Smooth muscle cell (in vitro differentiated cells): ENCODE results near the gene THUMPD1. TPM values are rescaled to one million over a fixed set of nuclear protein-coding genes. Genes with fewer than 3 reads are reported as not detected.
"Not testable (repeated sequence)": the region's sequence is repeated elsewhere in the genome, so short reads cannot be mapped to it uniquely, and the experiment has no call there.

Experiments used
- DNase-seq: peaks from one replicate; lab custom pipeline; 2025; ENCODE audit not compliant: unreplicated experiment; lab: John Stamatoyannopoulos, UW
- H2AFZ ChIP-seq: fragments of 200-600 bp; sonication (generic); 2 replicates; pipeline ENCODE4 v1.6.0; 2016; ENCODE audit warnings: antibody characterized with exemption, low read depth, mild to moderate bottlenecking
- H3F3A ChIP-seq: fragments of 200-600 bp; sonication (generic); 2 replicates; pipeline ENCODE4 v1.6.0; 2017; ENCODE audit warnings: antibody characterized with exemption, low read depth
- H3K27ac ChIP-seq: fragments of 200-600 bp; sonication (generic); 2 replicates; pipeline ENCODE4 v1.5.1; 2016; ENCODE audit warnings: low read depth, mild to moderate bottlenecking
- H3K27me3 ChIP-seq: fragments of 200-600 bp; sonication (generic); 2 replicates; pipeline ENCODE4 v1.6.1; 2016; ENCODE audit warnings: low read depth, mild to moderate bottlenecking
- H3K36me3 ChIP-seq: fragments of 200-600 bp; sonication (generic); 2 replicates; pipeline ENCODE4 v1.5.1; 2016; ENCODE audit warnings: low read depth
- H3K4me1 ChIP-seq: fragments of 200-600 bp; sonication (generic); 2 replicates; pipeline ENCODE4 v1.5.1; 2016; ENCODE audit warnings: low read depth
- H3K4me2 ChIP-seq: fragments of 200-600 bp; sonication (generic); 2 replicates; pipeline ENCODE4 v1.6.0; 2016; ENCODE audit warnings: mild to moderate bottlenecking
- H3K4me3 ChIP-seq: fragments of 200-600 bp; sonication (generic); 2 replicates; pipeline ENCODE4 v1.5.1; 2016; ENCODE audit warnings: mild to moderate bottlenecking
- H3K79me2 ChIP-seq: fragments of 200-600 bp; sonication (generic); 2 replicates; pipeline ENCODE4 v1.6.0; 2016; ENCODE audit warnings: low read depth, mild to moderate bottlenecking
- H3K9ac ChIP-seq: fragments of 200-600 bp; sonication (generic); 2 replicates; pipeline ENCODE4 v1.6.0; 2016; ENCODE audit warnings: low read depth
- H3K9me3 ChIP-seq: fragments of 200-600 bp; sonication (generic); replicated peaks from 2 replicates; pipeline ENCODE4 v1.5.1; 2016; ENCODE audit warnings: low read depth
- H4K20me1 ChIP-seq: fragments of 200-600 bp; sonication (generic); 2 replicates; pipeline ENCODE4 v1.6.0; 2016; ENCODE audit warnings: low read depth
- WGBS: methylation state at CpG from one replicate; pipeline ENCODE4 v1.1.7; 2016; ENCODE audit warnings: low lambda C conversion rate; 5-methylcytosine and 5-hydroxymethylcytosine counted together
- polyA plus RNA-seq: library from polyadenylated mRNA; unstranded; fragments of >200 nt; fragmentation: Nextera tagmentation; extraction: Ambion mirVana; gene quantifications from 2 replicates; pipeline ENCODE4 v1.2.1, GENCODE V29; 2016
- total RNA-seq: library from RNA; depleted of rRNA; stranded (reverse); fragments of >200 nt; gene quantifications from 2 replicates; pipeline ENCODE4 v1.2.3, GENCODE V29; 2014
- TF ChIP-seq, protein P1 (sequence below): fragments of 200-600 bp; sonication (generic); IDR thresholded peaks from 2 replicates; pipeline ENCODE4 v1.5.1; 2017; ENCODE audit warnings: borderline replicate concordance, mild to moderate bottlenecking, antibody characterized with exemption; ENCODE audit not compliant: insufficient read depth, poor library complexity, severe bottlenecking

THUMPD1 gene
- total and polyA plus RNA-seq, 2 experiments from 2014 or later: 30.8 to 62.5 TPM

DNA sequence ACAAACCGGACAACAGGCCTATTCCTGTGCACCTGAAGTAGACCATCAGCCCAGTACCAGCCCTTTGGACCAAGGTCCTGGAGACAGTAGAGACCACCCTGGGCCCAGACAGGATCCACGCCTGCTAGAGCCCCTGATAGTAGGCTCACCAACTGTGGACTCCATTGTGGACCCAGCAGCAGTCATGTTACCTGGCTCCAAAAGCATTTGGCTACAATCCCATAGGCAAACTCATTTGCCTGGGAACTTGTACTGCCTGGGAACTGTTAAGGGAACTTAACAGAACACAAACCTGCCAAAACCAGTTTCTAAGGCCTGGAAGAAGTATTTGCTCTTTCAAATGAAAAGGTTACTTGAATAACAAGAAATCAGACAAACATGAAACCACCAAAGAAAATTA, 34.2 kb downstream of the THUMPD1 start:
- TF ChIP-seq, protein P1, sequence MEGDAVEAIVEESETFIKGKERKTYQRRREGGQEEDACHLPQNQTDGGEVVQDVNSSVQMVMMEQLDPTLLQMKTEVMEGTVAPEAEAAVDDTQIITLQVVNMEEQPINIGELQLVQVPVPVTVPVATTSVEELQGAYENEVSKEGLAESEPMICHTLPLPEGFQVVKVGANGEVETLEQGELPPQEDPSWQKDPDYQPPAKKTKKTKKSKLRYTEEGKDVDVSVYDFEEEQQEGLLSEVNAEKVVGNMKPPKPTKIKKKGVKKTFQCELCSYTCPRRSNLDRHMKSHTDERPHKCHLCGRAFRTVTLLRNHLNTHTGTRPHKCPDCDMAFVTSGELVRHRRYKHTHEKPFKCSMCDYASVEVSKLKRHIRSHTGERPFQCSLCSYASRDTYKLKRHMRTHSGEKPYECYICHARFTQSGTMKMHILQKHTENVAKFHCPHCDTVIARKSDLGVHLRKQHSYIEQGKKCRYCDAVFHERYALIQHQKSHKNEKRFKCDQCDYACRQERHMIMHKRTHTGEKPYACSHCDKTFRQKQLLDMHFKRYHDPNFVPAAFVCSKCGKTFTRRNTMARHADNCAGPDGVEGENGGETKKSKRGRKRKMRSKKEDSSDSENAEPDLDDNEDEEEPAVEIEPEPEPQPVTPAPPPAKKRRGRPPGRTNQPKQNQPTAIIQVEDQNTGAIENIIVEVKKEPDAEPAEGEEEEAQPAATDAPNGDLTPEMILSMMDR: no peak
- WGBS: 92% methylated on average over 2 of the region's 2 CpGs
- no peak overlapping the region for H3K9ac ChIP-seq

DNA sequence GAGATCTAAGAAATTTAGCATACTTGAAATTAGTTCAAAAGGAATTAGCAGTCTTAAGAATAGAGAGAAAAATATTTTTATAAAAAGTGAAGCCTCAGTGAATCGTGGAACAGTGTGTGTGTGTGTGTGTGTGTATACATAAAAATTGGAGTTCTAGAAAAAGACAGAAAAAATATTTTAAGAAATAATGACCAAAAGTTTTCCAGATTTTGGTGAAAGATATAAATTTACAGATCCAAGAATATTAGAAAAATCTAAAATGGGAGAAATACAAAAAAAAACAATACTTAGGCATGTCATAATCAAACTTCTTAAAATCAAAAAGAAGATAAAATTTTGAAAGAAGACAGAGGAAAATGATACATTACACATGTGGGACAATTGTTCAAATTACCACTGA, 35.6 kb downstream of the THUMPD1 start:
- not testable (repeated sequence) for H3K9me3 ChIP-seq, DNase-seq, H4K20me1 ChIP-seq, H3K27ac ChIP-seq, H3K9ac ChIP-seq, H3F3A ChIP-seq, H3K4me1 ChIP-seq, H3K36me3 ChIP-seq, H3K4me2 ChIP-seq, H3K79me2 ChIP-seq, H3K4me3 ChIP-seq, H2AFZ ChIP-seq, H3K27me3 ChIP-seq
- WGBS: 91% methylated on average over 1 of the region's 1 CpG

More for the DNA sequence above, 34.2 kb downstream of the THUMPD1 start:
- DNase-seq: no peak
- H3K36me3 ChIP-seq: no peaks in the 10 kb centered on the region
- no peaks in the 10 kb centered on the region for H3K79me2 ChIP-seq
- no peaks in the 10 kb centered on the region for H3K9me3 ChIP-seq
- no peaks in the 10 kb centered on the region for H3K4me1 ChIP-seq
- no peaks in the 10 kb centered on the region for H3K27me3 ChIP-seq
- no peak overlapping the region for H3K4me2 ChIP-seq
- H4K20me1 ChIP-seq: no peaks in the 10 kb centered on the region
- no peak overlapping the region for H3K27ac ChIP-seq
- H3F3A ChIP-seq: no peaks in the 10 kb centered on the region
- H2AFZ ChIP-seq: no peak overlapping the region
- H3K4me3 ChIP-seq: no peak overlapping the region

DNA sequence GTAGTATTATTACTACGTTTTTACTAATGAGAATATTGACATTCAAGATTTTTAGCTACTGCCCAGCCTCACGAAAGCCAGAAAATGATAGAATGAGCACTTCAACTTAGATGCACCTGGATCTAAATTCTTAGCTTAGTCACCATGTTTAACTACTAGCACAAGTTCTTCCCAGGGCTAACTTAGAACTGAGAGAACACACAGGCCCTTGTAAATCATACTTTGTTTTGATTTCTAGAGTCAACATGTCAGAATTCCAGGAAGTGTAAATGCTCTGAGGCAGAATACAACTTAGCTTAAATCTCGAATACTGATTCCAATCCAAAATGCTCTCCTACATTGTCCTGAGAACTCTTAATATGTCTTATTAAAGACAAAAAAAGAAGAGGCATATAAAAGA, 37.3 kb downstream of the THUMPD1 start:
- Histone ChIP-seq H3K9me3 (no peaks in the 10 kb centered on the region), H3K4me1 (no peaks in the 10 kb centered on the region), H2AFZ (no peak overlapping the region), H3K4me3 (no peak overlapping the region), H3K4me2 (no peak overlapping the region), H3K9ac (no peak overlapping the region), H3F3A (no peaks in the 10 kb centered on the region), H3K27me3 (no peaks in the 10 kb centered on the region), H4K20me1 (no peaks in the 10 kb centered on the region), H3K27ac (no peak overlapping the region), H3K36me3 (no peaks in the 10 kb centered on the region), H3K79me2 (no peaks in the 10 kb centered on the region)
- TF ChIP-seq, protein P1: no peak
- DNase-seq: no peak
- WGBS: 73% methylated on average over 3 of the region's 3 CpGs

DNA sequence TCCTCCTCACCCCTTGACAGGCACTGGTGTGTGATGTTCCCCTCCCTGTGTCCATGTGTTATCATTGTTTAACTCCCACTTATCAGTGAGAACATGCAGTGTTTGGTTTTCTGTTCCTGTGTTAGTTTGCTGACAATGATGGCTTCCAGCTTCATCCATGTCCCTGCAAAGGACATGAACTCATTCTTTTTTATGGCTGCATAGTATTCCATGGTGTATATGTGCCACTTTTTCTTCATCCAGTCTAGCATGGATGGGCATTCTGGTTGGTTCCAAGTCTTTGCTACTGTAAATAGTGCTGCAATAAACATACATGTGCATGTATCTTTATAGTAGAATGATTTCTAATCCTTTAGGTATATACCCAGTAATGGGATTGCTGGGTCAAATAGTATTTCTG, 39.9 kb downstream of the THUMPD1 start:
- not testable (repeated sequence) for H3K9ac ChIP-seq, H3K36me3 ChIP-seq, DNase-seq, H3K4me2 ChIP-seq, H3K4me1 ChIP-seq, H3F3A ChIP-seq, H2AFZ ChIP-seq, H3K27me3 ChIP-seq, H3K9me3 ChIP-seq, H3K79me2 ChIP-seq, H4K20me1 ChIP-seq, H3K4me3 ChIP-seq, H3K27ac ChIP-seq

DNA sequence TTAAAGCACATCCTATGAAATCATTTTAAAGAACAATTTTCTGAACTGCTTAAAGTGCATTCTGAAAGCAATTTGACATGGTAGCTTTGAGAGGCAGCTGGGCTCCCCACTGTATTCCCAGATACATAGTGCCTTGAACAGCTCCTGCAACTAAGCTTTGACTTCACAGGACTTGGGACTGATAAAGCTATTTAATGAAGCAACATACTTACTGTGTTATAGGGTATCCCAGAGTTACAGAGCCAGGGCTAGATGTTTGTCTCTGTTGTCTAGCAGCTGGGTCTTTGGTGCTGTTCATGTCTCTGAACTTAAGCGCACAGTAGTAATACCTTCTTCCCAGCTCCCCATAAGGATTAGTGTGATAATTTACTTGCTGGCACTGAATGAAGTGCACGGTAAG, 45.0 kb downstream of the THUMPD1 start:
- no peaks in the 10 kb centered on the region for H3K36me3 ChIP-seq
- TF ChIP-seq, protein P1: no peak
- no peak for DNase-seq
- H3K9ac ChIP-seq: no peak overlapping the region
- no peak overlapping the region for H3K4me2 ChIP-seq
- no peaks in the 10 kb centered on the region for H4K20me1 ChIP-seq
- H2AFZ ChIP-seq: no peak overlapping the region
- H3K79me2 ChIP-seq: no peaks in the 10 kb centered on the region
- WGBS: 89% methylated on average over 2 of the region's 2 CpGs
- no peaks in the 10 kb centered on the region for H3K9me3 ChIP-seq
- H3K4me1 ChIP-seq: no peaks in the 10 kb centered on the region
- H3K27ac ChIP-seq: no peak overlapping the region
- H3K4me3 ChIP-seq: no peak overlapping the region
- no peaks in the 10 kb centered on the region for H3F3A ChIP-seq
- H3K27me3 ChIP-seq: no peaks in the 10 kb centered on the region
